Transverse colon (tissue), 4 donors: ENCODE results near the gene RORC.

Experiments used
- POLR2AphosphoS5 ChIP-seq, 3 donors: sonication (generic); formaldehyde crosslinking; IDR thresholded peaks; one replicate each; pipeline ENCODE4 v1.6.1; 2016; ENCODE audit warnings: antibody characterized with exemption in 3 of 3
- TF ChIP-seq, protein P1 (sequence below), 5 experiments: fragments of 200-600 bp in 3 of 5; fragments of 450-650 bp in 2 of 5; sonication (generic) in 3 of 5; IDR thresholded peaks; 1 replicate in 2 of 5; 2 replicates in 3 of 5; pipeline ENCODE4 v1.5.1; 2016 to 2017; ENCODE audit warnings: antibody characterized with exemption in 5 of 5, inconsistent platforms in 3 of 5, mild to moderate bottlenecking in 2 of 5, moderate library complexity in 1 of 5

DNA sequence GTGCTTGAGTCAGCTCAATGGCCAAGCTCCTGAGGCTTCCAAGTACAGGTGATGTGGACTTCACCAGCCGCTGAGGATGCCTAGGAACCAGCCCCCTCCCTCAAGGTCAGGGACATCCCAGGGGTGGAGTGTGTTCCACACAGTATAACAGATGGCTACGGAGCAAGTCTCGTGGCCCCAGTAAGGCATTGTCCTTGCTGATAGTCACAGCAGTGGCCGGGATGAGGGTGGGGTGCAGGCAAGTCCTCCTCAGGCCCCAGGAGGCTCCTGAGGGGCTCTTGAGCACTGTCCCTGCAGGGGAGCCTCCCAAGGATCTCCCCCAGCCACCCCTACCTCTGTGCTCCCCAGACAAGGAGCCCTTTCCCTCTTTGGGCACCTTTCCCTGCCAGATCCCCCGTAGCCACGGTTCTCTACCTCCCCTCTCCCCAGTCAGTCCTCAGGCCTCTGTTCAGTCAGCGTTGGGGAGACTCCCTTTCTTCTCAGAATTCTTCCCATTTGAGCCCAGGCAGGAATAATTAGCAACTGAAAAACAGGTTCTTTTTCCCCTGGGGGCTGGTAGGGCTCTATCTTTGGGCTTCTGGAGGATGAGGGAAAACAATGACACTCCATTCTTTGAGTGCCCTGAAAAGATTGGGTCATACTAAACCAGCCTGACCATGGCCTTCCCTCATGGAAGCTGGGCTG is 29.0 kb upstream of the RORC start:
- no peak for TF ChIP-seq POLR2AphosphoS5 (IDR thresholded peaks at IDR 0.05)
- TF ChIP-seq, protein P1, sequence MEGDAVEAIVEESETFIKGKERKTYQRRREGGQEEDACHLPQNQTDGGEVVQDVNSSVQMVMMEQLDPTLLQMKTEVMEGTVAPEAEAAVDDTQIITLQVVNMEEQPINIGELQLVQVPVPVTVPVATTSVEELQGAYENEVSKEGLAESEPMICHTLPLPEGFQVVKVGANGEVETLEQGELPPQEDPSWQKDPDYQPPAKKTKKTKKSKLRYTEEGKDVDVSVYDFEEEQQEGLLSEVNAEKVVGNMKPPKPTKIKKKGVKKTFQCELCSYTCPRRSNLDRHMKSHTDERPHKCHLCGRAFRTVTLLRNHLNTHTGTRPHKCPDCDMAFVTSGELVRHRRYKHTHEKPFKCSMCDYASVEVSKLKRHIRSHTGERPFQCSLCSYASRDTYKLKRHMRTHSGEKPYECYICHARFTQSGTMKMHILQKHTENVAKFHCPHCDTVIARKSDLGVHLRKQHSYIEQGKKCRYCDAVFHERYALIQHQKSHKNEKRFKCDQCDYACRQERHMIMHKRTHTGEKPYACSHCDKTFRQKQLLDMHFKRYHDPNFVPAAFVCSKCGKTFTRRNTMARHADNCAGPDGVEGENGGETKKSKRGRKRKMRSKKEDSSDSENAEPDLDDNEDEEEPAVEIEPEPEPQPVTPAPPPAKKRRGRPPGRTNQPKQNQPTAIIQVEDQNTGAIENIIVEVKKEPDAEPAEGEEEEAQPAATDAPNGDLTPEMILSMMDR (IDR thresholded peaks at IDR 0.05): no peak
